ENCODE data around the gene SH2B3.
"Not testable (repeated sequence)": the region's sequence is repeated elsewhere in the genome, so short reads cannot be mapped to it uniquely, and the experiment has no call there.

SH2B3 gene

GRCh38 chr12:111445726-111446581 lies 40.2 kb downstream of the SH2B3 start:
- DNase-seq = no peak

- no peak for DNase-seq
Observed at GRCh38 chr12:111446631-111447570, 41.2 kb downstream of the SH2B3 start.

- no peak for DNase-seq
Observed at GRCh38 chr12:111447571-111448265, 42.0 kb downstream of the SH2B3 start.

GRCh38 chr12:111448266-111448830 lies 42.6 kb downstream of the SH2B3 start:
- no peak for DNase-seq

GRCh38 chr12:111448846-111449790 lies 43.4 kb downstream of the SH2B3 start:
- no peak for DNase-seq

GRCh38 chr12:111450676-111451075 lies 45.0 kb downstream of the SH2B3 start:
- DNase-seq = no peak

GRCh38 chr12:111451232-111451631 lies 45.5 kb downstream of the SH2B3 start:
- no peak for DNase-seq

GRCh38 chr12:111451649-111452129 lies 46.0 kb downstream of the SH2B3 start:
- DNase-seq = no peak

GRCh38 chr12:111453071-111453989 lies 47.6 kb downstream of the SH2B3 start:
- DNase-seq = no peak

GRCh38 chr12:111454311-111454710 lies 48.6 kb downstream of the SH2B3 start:
- no peak for DNase-seq

GRCh38 chr12:111454716-111455447 lies 49.2 kb downstream of the SH2B3 start:
- no peak for DNase-seq

GRCh38 chr12:111455448-111456320 lies 50.0 kb downstream of the SH2B3 start:
- DNase-seq = no peak

GRCh38 chr12:111457071-111457470 lies 51.3 kb downstream of the SH2B3 start:
- DNase-seq = no peak

- DNase-seq = no peak
Observed at GRCh38 chr12:111457577-111457976, 51.9 kb downstream of the SH2B3 start.

- no peak for DNase-seq
Observed at GRCh38 chr12:111458546-111459172, 52.9 kb downstream of the SH2B3 start.

- DNase-seq = not testable (repeated sequence)
Observed at GRCh38 chr12:111460111-111460510, 54.4 kb downstream of the SH2B3 start.

GRCh38 chr12:111462210-111462769 lies 56.6 kb downstream of the SH2B3 start:
- no peak for DNase-seq

Data from stimulated activated CD4-positive, alpha-beta T cell treated with anti-CD3 and anti-CD28 coated beads, Interleukin-1b, Interleukin-23, amount 100 ng/mL, for 48 hours (primary cell).